Fibroblast of gingiva (primary cell): ENCODE data around the gene BRICD5.
"Not testable (repeated sequence)": the region's sequence is repeated elsewhere in the genome, so short reads cannot be mapped to it uniquely, and the experiment has no call there.

Experiments used
- DNase-seq: peaks from one replicate; pipeline ENCODE4 v3.0.0-alpha.2; 2011; ENCODE audit warnings: low read depth

Gene BRICD5

DNA sequence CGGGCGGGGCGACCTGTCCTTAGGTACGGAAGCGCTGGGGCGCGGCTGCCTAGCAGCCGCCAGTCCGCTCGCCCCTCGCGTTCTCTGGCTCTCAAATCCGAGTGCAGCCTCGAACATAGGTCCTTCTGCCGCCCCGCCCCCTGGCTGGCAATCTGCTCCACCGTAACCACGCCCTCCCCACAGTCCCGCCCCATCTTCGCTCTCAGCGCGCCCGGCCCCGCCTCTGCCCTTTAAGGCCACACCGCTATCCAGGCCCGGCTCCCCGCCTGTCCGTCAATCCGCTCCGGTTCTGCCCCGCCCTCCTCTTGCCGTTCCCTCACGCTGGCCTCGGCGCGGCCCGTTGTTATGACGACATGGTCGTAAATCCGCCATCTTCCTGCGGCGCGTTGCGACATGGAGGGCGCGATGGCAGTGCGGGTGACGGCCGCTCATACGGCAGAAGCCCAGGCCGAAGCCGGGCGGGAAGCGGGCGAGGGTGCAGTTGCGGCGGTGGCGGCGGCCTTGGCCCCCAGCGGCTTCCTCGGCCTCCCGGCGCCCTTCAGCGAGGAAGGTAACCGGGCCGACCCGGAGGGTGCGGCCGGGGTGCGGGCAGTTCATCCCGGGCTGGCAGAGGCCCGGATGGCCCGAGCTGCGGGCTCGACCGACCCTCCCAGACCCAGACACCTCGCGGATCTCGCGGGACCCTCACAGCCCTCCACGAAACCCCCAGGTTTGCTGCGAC lies 12.7 kb upstream of the BRICD5 start, which contains the start of gene E4F1:
TSS of gene E4F1 (plus strand) at position 371 of the 721 bp plus-strand sequence. CDS start at position 394, 23 bp downstream.
- DNase-seq: peak; percentile 100

DNA sequence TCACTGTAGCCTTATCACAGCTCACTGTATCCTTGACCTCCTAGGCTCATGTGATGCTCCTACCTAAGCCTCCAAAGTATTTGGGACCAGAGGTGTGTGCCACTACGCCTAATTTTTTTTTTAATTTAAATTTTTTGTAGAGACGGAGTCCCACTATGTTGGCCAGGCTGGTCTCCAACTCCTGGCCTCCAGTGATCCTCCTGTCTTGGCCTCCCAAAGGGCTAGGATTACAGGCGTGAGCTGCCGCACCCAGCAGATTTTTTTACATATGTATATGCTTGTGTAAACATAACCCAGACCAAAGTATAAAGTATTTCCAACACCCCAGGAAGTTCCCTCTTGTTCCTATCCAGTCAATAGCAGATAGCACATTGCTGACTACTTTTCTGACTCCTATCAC lies 5.7 kb upstream of the BRICD5 start:
- no peak for DNase-seq

DNA sequence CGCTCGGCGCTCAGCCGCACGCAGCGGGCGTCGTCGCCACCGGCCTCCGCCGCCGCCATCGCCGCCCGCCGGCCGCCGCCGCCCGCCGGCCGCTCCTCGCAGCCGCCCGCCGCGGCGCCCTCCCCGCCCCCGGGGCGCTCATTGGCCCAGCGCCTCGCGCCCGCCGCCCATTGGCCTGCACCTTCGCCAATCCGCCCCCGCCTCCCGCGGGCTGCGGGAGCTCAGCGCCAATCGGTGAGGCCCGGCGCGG lies 4.0 kb upstream of the BRICD5 start, which contains the start of gene PGP:
TSS of gene PGP (minus strand) at position 122 of the 250 bp plus-strand sequence. CDS start at position 59, 63 bp downstream.
- no peak for DNase-seq

DNA sequence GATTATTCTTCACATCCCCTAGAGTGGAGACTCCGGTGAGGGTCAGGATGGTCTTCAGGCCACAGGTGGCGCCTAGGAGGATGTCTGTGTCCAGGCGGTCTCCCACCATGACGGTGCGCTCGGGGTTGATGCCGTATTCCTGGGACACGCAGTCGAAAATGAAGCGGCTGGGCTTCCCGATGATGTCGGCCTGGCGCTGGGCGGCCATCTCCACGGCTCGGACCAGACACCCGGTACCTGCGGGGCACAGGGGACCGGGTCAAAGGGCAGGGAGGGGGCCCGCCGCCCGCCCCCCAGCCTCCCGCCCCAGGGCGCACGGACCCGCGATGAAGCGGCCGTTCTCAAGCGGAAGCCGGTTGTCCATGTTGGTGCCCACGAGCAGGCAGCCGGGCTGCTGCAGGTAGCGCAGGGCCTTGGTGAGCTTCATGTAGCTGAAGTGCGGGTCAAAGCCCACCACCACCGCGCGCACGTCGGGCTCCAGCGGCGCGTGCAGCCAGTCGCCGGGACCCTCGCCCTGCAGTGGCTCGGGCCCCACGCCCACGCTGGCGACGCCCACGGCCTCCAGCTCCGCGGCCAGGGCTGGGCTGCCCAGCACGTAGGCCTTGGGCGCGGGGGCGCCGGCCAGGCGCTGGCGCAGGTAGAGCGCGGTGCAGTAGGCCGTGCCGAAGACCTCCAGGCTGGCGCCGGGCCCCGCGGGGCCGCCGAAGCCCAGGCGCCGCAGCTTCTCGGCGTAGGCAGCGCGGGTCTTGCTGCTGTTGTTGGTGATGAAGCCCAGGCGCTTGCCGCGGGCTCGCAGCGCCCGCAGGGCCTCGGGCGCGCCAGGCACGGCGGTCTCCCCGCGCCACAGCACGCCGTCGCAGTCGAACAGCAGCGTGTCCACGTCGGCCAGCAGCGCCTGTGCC lies 3.4 kb upstream of the BRICD5 start:
- no peak for DNase-seq

DNA sequence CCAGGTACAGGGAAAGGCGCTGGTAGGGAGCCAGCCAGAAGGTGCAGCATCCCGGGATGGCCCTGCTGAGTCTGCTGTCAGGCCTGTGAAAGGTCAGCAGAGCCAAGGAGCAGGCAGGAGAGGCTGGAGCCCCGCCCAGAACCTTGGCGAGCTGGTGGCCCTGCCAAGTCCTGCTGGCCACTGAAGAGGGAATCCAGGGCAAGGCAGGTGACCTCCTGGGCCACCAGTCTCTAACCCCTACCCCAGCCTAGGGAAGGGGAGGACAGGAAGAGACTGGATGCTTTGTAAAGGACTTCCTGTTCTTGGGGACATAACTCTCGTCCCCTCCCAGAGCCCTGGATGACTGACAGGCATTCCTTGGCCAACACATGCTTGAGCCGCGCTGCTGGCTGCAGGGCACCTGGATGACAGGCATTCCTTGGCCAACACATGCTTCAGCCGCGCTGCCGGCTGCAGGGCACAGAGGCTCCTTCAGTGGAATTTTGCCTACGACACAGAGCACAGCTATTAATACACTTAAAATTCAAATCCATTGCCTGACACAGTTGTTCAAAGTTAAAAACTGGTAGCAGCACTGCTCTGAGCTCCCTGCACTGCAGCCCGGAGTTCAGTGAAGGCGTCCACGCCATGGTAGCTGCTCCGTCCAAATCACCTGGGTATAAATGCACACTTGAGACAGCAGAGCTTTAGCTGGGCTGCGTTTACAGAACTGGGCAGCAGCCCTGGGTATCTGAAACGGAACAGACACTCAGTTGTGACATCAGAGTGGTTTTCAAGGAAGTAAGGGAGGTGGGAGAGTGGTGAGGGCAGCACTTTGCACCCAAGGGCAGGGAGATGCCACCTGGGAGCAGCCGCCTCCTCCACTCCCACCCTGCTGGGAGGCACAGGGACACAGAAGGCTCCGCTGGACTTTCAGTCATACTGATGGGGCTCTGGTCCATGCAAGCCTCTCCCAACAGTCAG lies 2.0 kb upstream of the BRICD5 start:
- no peak for DNase-seq

DNA sequence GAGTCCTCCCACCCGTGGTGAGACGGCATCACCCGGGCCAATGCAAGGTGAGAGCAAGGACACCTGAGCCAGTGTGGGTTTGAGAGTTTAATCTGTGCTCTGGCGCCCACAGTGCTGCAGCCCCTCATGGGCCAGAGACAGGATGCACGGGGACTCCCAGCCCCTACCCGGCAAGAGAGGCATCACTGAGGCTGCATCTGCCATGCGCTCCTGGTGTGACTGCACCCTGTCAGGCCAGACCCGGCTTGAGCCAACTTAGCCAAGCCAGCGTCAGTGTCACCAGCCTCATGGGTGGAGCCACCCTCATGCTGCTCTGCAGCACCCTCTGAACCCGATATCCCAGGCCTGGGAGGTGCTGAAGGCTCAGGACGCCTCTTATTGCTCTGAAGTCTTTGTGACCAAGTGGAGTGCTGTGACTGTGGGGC lies 1.3 kb upstream of the BRICD5 start:
- no peak for DNase-seq

DNA sequence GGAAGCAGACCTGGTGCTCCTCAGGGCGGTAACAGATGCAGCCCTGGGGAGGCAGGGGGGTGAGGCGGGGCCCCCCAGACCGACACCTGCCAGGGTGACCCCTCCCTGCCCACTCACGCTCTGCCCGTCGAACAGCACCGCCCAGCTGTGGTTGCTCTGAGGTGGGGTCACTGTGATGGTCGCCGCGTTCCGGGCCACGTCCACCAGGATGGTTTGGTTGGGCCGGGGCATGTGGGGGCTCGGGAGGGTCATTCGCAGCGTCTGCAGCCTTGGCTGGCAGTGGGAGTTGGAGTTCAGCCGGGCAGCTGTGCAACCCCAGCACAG lies 692 bp downstream of the BRICD5 start:
- DNase-seq: no peak

DNA sequence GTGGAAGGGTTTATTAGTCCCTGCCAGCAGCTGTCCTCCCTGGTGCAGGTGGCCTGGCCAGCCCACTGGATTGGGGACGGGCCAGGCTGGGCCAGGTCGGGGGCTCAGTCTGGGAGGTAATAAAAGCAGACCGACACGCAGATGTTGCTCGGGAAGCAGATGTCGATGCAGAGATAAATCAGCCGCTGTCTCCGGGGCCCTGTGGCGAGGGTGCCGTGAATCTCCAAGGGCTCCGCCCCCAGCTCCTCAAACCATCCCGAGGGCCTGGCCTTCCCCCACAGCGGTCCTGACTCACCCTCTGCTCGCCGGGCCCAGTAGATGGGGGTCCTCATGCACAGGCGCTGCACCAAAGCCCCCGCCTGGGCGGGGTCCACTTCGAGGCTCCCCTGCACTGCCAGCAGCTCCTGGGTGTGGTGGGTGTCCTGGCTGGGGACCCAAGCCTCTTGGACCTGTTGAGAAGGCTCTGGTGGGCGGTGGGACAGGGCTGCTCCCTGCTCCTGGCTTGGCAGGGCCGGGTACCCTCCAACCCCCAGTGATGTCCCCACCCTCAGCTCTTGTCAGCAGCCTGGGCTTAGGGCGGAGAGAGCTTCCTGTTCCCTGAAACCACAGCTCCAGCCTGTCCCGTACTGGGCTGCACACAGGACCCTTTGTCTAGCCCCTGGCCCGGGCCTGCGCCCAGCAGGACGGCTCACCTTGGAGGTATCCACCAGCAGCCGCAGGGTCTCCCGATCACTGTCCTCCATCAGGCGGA lies 1.2 kb downstream of the BRICD5 start:
- DNase-seq: no peak

DNA sequence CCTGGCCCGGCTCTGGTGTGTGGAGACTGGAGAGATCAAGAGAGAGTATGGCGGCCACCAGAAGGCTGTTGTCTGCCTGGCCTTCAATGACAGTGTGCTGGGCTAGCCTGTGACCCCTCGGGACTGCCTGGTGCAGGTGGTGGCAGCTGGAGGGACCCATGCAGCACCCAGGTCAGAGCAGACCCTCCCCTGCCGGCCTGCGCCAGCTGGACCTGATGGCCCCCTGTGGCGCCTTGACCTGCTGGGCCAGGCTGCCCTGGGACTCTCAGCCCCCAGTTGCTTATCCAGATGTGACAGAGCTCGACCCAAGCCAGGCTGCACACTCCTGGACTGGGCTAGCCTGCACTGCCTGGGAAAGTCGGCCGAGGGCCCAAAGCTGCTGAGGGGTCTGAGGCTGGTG lies 1.9 kb downstream of the BRICD5 start:
- DNase-seq: no peak

DNA sequence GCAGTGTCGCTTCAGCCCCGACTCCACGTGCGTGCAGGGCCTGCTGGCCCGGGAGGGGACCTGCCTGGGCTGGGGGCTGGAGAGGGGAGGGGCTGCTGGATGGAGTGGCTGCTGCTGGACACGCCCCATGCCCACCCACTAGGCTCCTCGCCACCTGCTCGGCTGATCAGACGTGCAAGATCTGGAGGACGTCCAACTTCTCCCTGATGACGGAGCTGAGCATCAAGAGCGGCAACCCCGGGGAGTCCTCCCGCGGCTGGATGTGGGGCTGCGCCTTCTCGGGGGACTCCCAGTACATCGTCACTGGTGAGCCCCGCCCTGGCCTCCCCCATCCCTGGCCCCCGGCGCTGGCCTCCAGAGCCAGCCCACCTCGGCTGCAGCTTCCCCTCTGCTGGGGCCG lies 2.4 kb downstream of the BRICD5 start:
- DNase-seq: no peak

DNA sequence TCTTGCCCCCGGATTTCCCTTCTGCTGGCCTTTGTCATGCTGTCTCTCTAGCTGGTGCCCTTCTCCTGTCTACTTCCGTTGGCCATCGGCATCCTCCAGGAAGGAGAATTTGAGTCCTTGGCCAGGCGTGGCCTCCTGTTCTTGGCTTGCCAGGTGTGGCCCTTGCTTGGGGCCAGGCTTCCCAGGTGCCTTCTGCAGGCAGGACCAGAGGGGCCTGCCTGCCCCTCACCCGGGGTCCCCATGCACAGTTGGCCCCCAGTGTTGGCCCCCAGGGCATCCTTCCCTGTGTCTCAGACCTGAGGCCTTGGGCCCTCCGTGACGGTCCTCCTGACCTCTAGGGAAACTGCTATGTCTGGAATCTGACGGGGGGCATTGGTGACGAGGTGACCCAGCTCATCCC lies 2.8 kb downstream of the BRICD5 start:
- no peak for DNase-seq

DNA sequence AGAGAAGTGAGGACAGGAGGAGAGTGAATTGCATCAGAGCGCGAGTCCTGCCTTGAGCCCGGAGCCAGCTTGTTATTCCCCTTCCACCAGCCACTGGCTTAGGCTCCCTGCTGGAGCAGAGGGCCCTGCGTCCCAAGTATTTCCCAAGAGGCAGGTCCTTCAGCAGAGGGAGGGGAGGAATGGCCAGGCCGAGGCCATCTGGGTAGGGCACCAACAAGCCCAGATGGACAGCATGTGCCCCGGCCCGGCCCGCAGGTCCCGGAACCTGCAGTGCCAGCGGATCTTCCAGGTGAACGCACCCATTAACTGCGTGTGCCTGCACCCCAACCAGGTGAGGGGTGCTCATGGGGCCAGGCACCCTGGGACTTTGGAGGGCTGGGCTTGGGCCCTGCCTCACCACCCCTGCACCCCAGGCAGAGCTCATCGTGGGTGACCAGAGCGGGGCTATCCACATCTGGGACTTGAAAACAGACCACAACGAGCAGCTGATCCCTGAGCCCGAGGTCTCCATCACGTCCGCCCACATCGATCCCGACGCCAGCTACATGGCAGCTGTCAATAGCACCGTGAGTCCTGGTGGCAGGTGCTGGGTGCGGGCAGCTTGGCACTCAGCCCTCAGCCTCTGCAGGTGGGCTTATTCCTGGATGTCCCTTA lies 3.8 kb downstream of the BRICD5 start:
- DNase-seq: no peak

DNA sequence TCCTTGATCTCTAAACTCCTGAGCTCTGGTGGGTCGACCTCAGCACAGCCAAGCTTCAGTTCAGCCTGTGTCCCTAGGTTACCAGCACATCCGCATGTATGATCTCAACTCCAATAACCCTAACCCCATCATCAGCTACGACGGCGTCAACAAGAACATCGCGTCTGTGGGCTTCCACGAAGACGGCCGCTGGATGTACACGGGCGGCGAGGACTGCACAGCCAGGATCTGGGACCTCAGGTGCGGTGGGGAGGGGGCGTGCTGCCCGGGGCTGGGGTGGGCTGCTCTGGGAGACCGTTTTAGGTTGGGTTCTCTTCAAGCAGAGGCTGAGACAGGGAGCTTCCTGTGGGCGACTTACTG lies 4.3 kb downstream of the BRICD5 start:
- DNase-seq: no peak

DNA sequence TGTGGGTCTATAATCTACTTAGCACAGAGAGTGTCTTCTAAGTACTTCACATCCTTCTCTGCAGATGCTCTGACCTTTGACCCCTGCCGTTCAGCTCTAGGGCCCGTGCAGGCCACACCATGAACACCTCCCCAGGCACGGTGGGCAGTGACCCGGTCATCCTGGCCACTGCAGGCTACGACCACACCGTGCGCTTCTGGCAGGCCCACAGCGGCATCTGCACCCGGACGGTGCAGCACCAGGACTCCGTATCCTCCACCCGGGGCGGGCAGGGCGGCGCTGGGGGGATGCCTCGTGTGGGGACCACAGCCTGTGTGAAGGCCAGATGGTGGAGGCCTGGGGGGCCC lies 4.7 kb downstream of the BRICD5 start:
- no peak for DNase-seq

DNA sequence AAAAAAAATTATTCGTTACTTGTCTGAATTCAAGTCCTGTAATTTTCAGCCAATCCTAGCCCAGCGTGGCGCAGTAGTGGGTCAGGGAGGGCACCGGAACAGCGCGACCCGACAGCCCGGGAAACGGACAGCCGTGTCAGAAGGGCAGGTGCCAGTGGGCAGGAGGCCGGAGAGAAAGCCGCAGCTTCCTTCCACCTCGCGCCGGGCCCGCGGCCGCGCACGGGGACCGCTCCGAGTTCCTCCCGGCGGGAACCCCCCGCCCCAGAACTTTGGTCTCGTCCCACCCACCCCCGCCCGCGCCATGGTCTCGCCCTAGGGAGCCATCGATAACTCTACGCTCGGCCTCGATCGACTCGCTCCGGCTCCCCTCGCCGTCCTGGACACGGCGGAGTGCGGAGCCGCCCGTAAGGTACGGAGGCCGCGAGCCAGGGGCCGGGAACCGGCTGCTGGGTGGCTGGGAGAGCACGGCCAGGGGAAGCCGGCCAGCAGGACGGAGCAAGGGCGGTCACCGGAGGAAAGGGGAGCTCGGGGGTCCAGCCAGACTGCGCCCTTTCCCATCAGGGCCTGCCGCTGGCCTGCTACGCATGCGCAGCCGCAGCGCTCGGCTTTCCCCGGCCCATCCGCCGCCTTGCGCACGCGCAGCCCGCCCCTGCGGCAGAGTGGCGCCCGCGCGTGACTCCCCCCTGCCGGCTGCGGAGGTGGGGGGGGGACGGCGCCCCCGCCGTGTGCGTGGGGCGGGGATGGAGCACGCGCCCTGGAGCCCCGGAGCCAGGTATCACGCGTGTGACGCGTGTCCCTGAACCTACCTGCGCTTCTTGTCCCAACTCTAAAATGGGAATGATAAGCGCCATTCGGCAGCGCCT lies 5.3 kb downstream of the BRICD5 start, which contains the start of gene MLST8:
TSS of gene MLST8 (plus strand) at position 351 of the 863 bp plus-strand sequence. CDS start 632 bp downstream, outside the sequence.
- peak; percentile 82 for DNase-seq

DNA sequence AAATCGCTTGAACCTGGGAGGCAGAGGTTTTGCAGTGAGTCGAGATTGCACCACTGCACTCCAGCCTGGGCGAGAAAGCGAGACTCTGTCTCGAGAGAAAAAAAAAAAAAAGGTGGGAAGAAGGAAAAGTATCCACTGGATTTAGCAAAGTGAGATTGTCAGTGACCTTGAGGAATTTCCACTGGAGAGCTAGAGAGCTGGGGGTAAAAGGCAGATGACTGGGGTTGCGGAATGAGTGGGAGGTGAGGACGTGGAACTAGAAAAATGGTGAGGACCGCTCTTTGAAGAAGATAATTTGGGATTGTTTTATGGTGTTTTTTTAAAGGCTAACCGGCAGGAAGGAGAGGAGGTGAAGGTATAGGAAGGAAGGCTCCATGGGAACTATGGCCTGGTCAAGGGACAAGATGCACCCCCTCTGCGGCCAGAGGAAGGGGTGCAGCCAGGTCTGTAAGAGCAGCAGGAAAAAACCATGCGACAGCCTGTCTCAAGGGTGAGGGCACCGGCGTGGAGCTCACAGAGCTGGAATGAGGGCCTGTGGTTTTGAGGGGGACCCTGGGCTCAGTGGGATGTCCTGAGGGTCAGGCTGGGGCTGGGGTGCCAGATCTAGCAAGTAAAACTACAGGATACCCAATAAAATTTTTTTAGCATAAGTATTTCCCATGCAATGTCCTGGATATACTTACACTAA lies 6.1 kb downstream of the BRICD5 start:
- DNase-seq: no peak

DNA sequence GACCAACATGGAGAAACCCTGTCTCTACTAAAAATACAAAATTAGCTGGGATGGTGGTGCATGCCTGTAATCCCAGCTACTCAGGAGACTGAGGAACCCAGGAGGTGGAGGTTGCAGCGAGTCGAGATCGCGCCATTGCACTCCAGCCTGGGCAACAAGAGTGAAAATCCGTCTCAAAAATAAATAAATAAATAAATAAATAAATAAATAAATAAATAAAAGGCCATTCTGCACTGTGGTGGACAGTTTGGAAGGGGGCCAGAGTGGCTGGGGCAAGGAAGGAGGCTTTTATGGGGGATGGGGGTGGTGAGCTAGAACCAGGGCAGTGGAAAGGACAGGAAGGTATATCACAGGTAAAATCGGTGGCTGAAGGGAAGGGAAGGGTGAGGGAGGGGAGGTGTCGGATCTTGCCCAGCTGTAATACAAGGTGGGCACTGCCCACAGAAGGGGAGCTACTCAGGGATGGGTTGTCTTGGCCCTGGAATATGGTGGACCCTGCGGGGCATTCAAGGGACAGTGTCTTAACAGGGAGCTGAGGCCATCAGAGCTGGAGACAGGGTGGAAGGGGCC lies 7.5 kb downstream of the BRICD5 start:
- not testable (repeated sequence) for DNase-seq

DNA sequence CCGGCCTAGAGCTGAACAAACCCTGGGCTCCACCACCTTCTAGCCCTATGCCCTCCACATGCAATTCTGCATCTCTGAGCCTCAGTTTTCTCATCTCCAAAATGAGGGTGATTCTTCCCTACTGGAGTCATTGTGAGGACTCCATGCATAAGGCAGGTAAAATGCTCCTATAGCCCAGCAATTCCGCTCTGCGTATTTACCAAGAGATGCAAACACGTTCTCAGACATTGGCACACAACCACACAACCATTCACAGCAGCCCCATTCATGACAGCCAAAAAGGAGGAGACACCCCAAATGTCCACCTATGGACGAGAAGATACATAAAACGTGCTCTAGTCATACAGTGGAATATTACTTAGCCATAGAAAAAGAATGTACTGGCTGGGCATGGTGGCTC lies 10.3 kb downstream of the BRICD5 start:
- no peak for DNase-seq

DNA sequence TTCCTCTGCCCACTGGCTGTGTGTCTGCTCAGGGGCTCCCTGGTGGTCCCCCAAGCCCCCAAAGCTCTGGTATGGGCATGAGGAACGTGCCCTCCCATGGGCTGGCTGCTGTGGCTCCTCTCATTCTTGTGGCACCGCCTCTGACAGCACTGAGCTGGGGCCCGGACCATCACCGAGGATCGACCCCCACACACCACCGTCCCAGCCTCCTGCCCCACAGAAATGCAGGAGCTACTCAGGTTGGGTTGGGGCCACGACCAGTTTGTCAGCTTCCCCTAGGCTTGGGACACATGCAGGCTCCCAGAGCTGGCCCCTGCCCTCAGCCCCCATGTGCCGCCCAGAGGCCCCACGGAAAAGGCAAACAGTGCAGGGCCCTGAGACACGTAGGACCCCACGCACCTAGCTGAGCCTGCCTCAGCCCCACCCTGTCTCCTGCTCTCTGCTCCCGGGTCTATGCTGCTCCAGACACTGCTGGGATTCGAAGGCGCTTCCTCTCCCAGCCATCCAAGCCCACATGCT lies 11.0 kb downstream of the BRICD5 start:
- no peak for DNase-seq
